ENCODE measurements around the gene TRIM59. TPM values are rescaled to one million over a fixed set of nuclear protein-coding genes. Genes with fewer than 3 reads are reported as not detected.

The TRIM59 gene
- total RNA-seq, 4 donors from 2014 or later, result 0.13 to 0.55 (median 0.46) TPM

DNA sequence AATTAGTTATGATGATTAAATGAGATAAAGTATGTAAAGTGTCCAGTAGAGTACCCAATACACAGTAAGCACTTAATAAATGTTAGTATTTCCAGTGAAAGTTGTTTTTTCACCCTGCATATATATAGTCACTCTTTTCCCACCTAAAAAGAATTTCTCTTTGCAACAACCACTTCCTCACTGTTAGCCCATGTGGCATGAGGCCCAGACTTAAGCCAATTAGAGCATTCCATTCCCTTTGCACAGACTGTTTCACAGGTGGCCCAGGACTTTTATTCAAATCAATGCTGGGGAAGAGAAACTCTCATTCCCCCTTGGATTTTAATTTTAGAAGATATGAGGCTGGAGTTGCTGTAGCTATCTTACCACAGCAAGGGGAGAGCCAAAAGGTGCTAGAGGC is 54.3 kb downstream of the TRIM59 start:
- ATAC-seq (no peak), DNase-seq (no peak)
- no peak overlapping the region for H3K27ac ChIP-seq
- H3K4me3 ChIP-seq, result no peak overlapping the region
- in situ Hi-C loops (cut with MboI; ENCODE audit: low sequenced_read_pairs in 4 of 4), result loop anchor here in 1 of 4 donors (10.0 kb wide), 1 partner anchor 580 kb away; no protein-coding TSS in a partner anchor
- H3K9me3 ChIP-seq, result no peaks in the 10 kb centered on the region
- no peaks in the 10 kb centered on the region for H3K36me3 ChIP-seq
- peaks cover 6 to 11% of the 10 kb centered on the region in 2 donors for H3K4me1 ChIP-seq
- H3K27me3 ChIP-seq, result no peaks in the 10 kb centered on the region
- intact Hi-C loops (cut with DNase I; ENCODE audit: low total_unique reads), result loop anchor here (5.0 to 10.0 kb wide), 2 partner anchors 170 to 1593 kb away; partner anchors contain the start of genes KPNA4 and MFSD1
- no peak for TF ChIP-seq CTCF (IDR thresholded peaks at IDR 0.05 in 4 of 5, conservative IDR thresholded peaks at IDR 0.05 in 1 of 5)
- no peak for TF ChIP-seq POLR2A (IDR thresholded peaks at IDR 0.05)

GRCh38 chr3:160394009-160394392 is 55.6 kb downstream of the TRIM59 start:
- Histone ChIP-seq H3K27me3 (no peaks in the 10 kb centered on the region), H3K4me1 (peaks cover 6 to 8% of the 10 kb centered on the region in 2 donors), H3K9me3 (no peaks in the 10 kb centered on the region), H3K36me3 (no peaks in the 10 kb centered on the region), H3K4me3 (no peak overlapping the region), H3K27ac (no peak overlapping the region)
- no peak for TF ChIP-seq CTCF (IDR thresholded peaks at IDR 0.05 in 4 of 5, conservative IDR thresholded peaks at IDR 0.05 in 1 of 5)
- TF ChIP-seq POLR2A (IDR thresholded peaks at IDR 0.05), result no peak
- DNase-seq, result no peak
- in situ Hi-C loops (cut with MboI; ENCODE audit: low sequenced_read_pairs in 4 of 4), result loop anchor here in 1 of 4 donors (10.0 kb wide), 1 partner anchor 579 kb away; no protein-coding TSS in a partner anchor
- intact Hi-C loops (cut with DNase I; ENCODE audit: low total_unique reads), result loop anchor here (10.0 kb wide), 1 partner anchor 171 kb away; the partner anchor contains the start of gene KPNA4
- no peak for ATAC-seq

GRCh38 chr3:160393346-160394008 is 56.1 kb downstream of the TRIM59 start:
- Histone ChIP-seq H3K36me3 (no peaks in the 10 kb centered on the region), H3K9me3 (no peaks in the 10 kb centered on the region), H3K27ac (no peak overlapping the region), H3K27me3 (no peaks in the 10 kb centered on the region), H3K4me3 (no peak overlapping the region), H3K4me1 (peaks cover 5% of the 10 kb centered on the region in 2 donors)
- ATAC-seq, result no peak
- no peak for DNase-seq
- TF ChIP-seq CTCF (IDR thresholded peaks at IDR 0.05 in 4 of 5, conservative IDR thresholded peaks at IDR 0.05 in 1 of 5) (no peak), POLR2A (IDR thresholded peaks at IDR 0.05) (no peak)
- in situ Hi-C loops (cut with MboI; ENCODE audit: low sequenced_read_pairs in 4 of 4) (loop anchor here in 1 of 4 donors (10.0 kb wide), 1 partner anchor 579 kb away; no protein-coding TSS in a partner anchor), intact Hi-C loops (cut with DNase I; ENCODE audit: low total_unique reads) (loop anchor here (10.0 kb wide), 1 partner anchor 171 kb away; the partner anchor contains the start of gene KPNA4)

- Histone ChIP-seq H3K27ac (no peak overlapping the region), H3K36me3 (no peaks in the 10 kb centered on the region), H3K9me3 (no peaks in the 10 kb centered on the region), H3K4me1 (no peaks in the 10 kb centered on the region), H3K27me3 (no peaks in the 10 kb centered on the region), H3K4me3 (no peak overlapping the region)
- intact Hi-C loops (cut with DNase I; ENCODE audit: low total_unique reads), result loop anchor here (10.0 kb wide), 1 partner anchor 172 kb away; the partner anchor contains the start of gene KPNA4
- in situ Hi-C loops (cut with MboI; ENCODE audit: low sequenced_read_pairs in 4 of 4), result loop anchor here in 1 of 4 donors (10.0 kb wide), 1 partner anchor 578 kb away; no protein-coding TSS in a partner anchor
- ATAC-seq (no peak), DNase-seq (no peak)
- no peak for TF ChIP-seq CTCF (IDR thresholded peaks at IDR 0.05 in 4 of 5, conservative IDR thresholded peaks at IDR 0.05 in 1 of 5)
- no peak for TF ChIP-seq POLR2A (IDR thresholded peaks at IDR 0.05)
Observed at GRCh38 chr3:160392798-160393197, 56.8 kb downstream of the TRIM59 start.

Measured in gastrocnemius medialis (tissue), 4 donors.